Activated CD4-positive, CD25-positive, alpha-beta regulatory T cell treated with anti-CD3 and anti-CD28 coated beads, Interleukin-2, amount 50 U/mL, for 24 hours (primary cell): ENCODE measurements around the gene TDRD5.

Experiments used
- ATAC-seq, 2 donors: fragments of 150-1000 bp; cut with Tn5 transposase; one replicate each; pipeline ENCODE4 v1.10.0; 2021; ENCODE audit warnings: mild to moderate bottlenecking in 1 of 2, moderate library complexity in 1 of 2

TDRD5 gene, protein sequence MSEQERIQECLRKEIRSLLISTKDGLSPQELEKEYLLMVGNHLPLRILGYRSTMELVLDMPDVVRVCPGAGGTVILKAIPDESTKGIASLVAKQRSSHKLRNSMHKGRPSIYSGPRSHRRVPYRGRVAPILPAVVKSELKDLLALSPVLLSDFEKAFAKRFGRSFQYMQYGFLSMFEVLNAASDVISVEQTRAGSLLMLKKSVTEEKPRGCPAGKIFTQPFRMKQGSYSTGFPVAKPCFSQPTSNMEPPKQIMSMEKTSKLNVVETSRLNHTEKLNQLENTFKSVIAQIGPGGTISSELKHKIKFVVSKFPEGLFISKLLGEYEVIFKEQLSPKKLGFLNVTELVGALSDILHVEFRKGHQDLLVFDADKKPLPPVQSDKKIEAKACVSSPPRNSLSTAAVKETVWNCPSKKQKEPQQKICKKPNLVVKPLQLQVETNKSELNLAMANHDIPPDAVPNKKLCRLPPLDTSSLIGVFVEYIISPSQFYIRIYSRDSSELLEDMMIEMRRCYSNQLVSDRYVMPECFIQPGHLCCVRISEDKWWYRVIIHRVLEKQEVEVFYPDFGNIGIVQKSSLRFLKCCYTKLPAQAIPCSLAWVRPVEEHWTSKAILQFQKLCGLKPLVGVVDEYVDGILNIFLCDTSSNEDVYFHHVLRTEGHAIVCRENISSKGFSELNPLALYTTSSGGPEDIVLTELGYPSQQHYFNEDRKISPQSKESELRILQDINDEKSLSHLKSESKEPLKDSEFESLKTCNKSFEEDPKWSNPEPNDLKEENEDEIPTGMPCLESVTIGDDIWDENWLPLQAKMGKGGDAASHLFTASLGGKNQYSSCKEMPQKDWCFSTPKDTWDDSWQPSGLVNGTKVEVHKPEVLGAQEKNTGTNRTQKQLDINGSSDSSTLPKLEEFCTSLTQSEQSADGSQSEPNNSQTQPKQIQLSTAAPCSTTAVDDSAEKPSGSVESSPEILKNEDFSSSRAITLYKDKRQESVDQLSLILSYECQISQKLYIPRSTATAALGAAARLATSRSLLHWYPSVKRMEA

DNA sequence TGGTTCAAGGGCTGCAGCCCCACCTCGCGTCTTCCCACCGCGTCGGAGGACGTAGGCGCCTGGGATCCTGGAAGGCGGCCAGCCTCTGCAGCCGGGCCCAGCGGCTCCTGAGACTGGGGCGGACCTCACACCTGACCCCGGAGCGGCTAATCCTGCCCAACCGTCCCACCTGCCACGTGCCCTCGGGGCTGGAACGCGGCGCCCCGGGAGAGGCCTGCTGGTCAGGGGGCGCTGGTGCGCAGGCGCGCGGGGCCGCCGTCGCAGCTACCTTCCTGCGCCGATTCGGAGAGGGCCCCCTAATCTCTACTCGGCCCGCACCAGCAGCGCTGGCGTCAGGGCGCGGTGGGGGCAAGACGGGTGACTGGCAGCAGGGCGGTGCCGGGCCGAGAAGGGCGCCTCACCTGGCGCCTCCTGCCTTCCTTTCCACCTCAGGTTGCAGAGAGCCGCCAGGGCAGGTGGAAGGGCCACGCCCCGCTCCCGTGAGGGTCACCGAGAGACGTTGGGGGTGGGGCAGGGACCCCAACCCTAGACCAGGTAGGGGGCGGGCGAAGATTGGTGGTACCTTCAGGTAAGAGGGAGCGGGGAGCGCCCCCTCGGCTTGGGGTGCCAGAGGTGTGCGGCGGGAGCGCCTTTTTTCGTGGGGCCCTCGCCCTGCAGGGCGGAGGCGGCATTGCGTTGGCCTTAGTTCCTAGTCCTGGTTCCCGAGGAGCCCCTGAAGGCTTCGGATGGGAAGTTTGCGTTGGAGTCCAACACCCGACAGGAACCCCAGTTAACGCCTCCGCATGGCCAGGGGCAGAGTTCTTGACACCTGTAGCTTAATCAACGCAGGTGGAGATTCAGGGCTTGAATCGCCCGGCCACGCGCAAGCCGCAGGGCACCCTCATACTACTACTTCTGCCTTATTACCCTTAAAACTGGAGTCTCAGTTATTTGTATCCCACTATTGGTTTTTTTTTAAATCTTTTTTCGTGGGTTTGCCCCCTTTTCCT, at the start of gene TDRD5:
TDRD5 (plus strand) TSS at position 241 of the 989 bp plus-strand sequence. CDS start 784 bp downstream, outside the sequence.
- ATAC-seq, result no peak

DNA sequence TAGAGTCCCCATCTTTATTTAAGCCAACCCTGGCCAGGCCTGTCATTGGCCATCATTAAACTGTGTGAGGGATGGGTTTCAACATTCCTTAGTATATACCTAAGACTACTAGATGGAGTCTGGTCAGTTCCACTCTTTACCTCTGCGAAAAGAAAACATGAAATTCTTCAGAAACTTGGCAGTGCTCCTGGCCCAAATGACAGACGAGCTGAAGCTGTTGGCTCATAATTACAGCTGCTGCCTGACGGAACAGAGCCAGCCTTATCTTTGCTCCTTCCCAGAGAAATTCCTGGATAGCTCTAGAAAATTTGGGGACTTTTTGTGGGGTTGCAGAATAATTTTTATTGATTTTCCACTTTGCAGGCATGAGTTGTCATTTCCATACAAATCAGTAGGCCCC, 46.3 kb upstream of the TDRD5 start:
- ATAC-seq, result no peak

DNA sequence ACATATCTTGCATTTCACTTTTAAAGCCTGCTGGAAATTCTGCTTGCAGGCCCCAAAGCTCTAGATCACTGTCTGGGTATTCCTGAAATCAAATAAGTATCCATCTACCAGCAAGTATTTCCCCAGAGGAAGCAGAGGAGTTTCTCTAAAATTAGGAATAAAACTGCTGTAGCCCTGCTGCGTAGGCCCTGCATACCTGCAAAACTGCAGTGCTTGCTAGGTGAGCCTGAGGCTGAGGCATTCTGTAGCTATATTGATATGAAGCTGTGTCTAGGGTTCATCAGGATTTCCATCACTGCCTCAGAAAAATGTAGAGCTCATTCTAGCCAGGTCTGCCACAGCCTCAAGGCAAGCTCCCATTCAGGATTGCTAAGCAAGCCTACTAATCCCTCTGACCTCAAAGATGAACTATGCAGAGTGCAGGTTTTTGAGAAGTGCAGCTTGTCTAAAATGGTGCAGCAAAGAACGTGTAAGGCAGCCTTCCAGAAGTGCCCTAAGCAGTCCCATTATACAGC, 44.6 kb upstream of the TDRD5 start:
- ATAC-seq, result no peak

DNA sequence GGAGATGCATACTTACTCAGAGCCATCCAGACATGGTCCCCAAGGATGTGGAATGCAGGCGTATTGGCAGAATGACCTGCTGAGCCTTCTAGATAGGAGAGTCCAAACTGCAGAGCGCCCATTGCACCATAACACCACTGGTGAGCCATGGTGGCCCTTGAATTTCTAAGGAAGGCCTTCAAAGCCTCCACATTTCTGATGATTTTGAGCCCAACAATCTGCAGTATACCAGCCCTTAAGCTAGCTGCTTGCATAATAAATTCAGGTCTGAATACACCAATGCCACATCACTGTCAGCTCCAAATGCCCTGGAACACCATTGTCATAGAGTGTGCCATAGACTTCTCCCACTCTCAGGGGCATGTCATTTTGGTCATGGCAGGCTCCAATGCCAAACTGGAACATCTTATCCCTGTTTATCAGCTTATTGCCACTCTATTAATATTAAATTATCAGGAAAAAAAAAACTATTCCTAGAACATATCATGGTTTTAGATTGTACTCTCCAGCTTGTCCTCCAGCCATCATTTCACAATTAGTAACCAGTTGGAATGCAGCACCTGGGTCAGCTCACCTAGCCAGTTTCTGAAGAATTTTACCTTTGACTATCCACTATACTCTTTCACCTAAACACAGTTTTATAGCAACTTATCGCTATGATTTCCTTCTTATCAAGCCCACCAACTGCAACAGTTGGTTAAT, 42.8 kb upstream of the TDRD5 start:
- no peak for ATAC-seq

DNA sequence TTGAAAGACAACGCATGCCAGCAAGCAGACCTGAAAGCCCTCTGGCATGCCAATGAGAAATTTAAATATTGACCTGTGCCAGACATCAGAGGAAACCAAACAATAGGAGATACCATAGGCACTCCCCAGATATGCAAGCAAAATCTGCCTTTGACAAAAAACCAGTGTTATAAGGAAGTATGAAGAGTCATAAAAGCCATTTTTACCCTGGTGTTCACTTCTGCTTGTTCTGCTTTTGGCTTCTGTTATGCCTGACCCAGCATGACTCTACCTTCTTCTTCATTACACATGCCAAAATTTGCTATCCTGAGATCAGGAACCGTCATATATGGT, 42.3 kb upstream of the TDRD5 start:
- ATAC-seq, result no peak

DNA sequence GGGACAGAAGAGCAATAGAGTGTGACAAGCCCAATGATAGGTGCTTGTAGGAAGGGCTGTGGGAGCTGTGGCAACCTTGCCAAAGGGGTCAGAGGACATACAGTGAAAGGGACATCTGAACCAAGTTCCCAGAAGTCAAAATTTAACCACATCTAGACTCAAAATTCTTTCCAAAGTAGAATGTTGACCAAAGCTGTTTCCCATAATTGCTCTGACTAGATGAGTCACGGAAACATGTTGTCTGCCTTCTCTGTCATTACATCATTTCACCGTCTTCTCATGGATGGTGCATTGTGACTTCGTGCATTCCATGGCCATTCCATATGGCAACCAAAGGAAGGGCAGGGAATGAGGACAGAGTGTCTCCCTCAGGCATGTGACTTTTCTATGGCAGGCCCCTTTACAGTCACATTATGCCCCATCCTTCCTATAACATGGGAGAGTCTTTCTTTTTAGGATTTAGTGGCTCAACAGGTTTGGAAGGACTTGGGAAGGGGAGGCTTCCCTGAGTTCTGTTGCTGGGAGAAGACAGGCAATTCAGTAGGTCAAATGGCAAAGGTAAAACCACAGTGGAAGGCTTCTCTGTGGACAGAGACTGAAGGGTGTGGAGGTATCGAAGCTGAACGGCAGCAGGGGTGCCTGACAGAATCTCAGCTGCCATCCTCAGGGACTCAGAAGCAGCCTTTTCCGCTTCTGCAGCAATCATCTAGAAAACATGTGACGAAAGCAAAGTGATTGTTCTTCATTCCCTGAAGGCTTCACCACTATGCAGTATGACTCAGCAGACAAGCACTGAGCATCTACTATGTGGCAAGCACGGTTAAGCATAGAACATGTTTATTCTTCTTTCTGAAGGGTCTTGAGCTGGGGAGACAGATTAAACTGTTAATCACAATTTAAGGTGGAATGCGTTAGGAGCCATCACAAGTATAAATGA, 40.6 kb upstream of the TDRD5 start:
- ATAC-seq, result no peak

DNA sequence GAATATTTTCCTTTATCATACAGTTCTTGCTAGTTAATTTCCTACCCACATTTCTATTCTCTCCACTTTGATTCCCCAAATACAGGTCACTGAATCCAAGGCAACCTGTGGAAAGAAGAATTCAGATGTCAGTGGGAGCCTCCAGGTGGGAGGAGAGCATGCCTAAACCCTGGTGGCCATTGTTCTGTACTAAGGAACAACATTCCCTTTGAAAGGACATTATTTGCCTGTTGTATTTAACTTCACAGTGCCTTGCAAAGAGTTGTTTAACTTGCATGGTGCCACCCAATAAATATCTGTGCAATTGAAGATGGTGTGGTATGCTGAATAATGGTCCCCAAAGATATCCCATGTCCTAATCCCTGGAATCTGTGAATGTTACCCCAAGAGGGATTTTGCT, 37.2 kb upstream of the TDRD5 start:
- ATAC-seq, result no peak

DNA sequence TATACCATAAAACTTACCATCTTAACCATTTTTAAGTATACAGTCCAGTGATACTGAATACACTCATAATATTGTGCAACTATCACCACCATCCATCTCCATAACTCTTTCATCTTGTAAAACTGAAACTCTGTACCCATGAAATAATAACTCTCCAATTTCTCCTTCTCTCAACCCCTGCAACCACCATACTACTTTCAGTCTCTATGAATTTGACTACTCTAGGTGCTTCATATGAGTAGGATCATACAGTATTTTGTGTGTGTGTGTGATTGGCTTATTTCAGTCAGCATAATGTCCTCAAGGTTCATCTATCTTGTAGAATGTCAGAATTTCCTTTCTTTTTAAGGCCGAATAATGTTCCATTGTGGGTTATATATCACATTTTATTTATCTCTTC, 33.6 kb upstream of the TDRD5 start:
- no peak for ATAC-seq

DNA sequence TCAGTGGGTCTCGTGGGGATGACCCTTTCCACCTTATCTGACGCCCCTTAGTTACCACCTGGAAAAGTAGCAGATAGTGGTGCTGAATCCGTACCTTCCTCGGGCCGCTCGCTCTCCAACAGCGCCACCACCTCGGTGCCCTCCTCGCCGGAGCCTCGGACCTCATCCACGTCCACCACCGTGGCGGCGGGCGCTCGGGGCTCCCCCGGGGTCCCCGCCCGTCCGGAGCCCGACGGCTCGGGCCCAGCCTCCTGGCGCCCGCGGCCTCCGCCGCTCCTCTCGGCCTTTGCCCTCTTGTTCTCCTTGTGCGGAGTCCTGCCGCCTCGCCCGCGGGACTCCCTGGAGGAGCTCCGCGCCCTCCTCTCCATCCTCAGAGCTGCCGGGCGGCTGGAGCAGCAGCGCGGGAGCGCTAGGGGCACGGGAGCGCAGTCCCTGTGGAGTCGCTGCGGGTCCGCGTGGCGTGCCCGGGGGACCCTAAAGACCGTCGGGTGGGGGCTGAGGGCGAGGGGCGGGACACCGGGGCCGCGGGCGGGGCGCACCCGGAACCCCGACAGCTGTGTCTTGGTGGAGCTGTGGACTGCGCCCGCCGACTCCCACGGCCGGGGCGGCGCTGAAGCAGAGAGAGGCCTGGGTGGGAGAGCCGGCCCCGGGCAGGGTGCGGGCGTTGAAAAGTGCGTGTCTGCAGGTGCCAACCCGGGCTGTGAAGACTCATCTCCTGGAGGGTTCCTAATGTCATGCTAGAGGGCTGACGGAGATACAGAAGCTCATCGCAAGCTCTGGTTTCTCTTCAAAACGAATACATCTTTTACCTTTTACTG, 15.9 kb upstream of the TDRD5 start, which contains the start of gene NPHS2:
NPHS2 (minus strand) TSS at position 452 of the 818 bp plus-strand sequence; CDS start at position 368, 84 bp downstream.
- ATAC-seq, result no peak

DNA sequence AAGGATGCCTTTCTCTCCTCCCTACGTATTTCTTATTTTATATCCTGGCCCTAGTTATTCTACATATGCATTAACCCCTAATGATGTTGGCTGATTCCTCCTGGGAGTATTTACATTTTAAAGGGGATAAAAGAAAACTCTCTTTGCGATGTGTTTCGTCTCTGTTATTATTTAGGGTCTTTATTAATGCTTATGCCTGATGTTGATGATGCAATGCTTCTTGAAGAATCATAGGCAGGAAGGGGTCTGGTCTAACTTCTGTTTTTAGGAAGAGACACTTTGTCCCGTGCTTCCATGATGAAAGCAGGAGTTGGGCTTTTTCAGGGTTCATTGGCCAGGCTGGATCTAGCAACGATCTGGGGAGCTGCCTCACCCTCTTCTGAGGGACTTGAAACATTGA, 15.1 kb upstream of the TDRD5 start:
- no peak for ATAC-seq

DNA sequence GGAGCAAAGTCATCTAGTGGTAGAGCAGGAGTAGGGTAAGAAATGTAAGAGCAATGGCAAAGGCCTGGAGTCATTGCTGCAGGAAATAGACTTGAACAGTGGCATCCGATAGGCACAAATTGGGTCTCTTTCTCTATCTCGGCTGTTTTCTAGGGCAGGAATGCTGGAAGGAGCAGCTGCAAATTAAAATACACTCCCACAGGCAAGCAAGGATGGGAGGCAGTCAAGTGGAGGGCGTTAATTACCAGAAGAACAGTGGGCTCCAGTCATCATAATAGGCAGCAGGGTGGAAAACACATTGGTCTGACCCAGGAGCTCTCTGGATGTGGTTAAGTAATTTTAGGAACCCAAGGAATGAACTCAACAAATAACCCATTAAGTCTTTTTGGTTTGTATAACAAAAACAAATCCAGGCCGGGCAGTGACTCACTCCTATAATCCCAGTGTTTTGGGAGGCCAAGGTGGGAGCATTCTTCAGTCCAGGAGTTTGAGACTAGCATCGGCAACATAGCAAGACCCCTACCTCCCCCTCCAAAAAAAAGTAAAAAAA, 7.8 kb upstream of the TDRD5 start:
- no peak for ATAC-seq

DNA sequence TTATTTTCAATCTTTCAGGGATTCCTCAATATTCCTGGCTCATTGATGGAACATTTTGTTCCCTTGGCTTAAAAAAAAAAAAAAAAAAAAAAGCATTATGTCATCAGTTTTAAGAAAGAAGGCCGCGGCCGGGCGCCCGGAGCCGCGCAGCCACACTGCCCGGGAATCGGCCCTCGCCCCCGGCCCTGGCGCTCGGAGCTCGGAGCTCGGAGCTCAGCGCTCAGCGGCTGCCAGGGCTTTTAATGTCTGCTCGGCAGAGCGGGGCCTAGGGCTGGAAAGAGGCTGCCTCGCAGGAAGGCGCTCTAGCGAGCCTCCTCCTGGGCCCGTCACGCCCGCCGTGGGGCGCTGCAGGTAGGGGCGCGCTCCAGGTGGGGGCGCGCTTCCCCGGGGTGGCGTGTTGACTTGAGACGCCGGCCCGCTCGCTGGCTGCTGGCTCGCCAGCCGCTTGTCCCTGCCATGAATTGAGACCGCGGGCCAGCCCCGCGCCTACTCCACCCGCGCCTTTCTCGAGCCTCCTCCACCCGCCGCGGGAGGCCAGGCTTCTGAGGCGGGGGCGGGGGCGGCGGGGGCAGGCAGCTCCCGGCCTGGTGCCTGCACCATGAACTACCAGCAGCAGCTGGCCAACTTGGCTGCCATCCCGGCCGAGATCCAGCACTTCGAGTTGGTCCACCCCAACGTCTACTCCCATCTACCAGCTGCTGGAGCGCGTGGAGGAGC, 5.4 kb upstream of the TDRD5 start:
- ATAC-seq, result no peak

DNA sequence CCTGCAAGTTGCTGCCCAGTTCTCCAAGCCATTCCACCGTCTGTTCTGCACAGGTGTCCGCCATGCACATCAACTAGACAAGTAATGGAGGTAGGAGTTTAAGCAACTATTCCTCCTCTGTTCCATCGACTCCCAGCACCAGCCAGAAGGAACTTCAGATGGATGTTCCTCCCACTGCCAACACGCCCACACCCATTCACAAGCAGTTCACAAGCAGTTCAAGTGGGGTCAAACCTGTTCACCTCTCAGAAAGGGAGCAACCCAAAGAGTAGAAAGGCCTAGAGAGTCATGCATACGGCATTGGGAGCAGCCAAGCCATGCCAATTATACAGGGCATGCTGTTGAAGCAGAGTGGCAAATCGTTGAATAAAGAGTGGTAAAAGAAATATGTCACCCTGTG, 4.3 kb upstream of the TDRD5 start:
- no peak for ATAC-seq

DNA sequence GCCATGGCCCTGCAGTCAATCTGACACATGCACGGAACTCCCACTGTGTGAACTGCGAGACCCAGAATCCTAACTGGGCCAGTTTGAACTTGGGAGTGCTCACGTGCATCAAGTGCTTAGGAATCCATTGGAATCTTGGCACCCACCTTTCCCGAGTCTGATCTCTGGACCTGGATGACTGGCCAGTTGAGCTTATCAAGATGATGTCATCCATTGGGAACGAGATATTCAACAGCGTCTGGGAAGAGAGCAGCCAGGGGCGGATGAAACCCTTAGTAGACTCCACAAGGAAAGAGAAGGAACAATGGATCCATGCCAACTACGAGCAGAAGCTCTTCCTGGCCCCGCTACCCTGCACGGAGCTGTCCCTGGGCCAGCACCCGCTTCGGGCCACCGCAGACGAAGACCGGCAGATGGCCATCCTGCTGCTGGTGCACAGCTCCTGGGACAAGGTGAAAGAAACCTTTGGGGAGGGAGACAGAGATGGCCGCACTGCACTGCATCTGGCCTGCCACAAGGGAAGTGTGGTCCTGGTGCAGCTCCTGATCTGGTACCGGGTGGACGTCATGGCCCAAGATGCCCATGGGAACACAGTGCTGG, 3.1 kb upstream of the TDRD5 start:
- no peak for ATAC-seq

DNA sequence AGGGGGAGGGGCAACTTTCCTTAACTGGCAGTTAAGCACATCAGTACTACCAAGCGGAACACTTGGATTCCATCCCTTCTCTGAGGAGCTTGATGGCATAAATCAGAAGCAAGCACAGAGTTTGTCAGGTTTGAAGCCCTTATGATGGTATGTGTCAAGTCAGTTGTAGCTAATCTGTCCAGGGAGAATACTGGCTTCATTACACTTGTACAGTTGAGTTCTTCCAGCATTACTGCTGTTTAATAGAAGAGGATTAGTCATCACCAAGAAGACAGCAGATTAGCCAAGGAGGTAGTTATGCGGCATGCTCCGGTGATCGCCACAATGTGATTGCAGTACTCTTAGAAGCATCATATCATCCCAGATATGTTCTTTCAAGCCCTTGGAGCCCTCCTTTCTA, 2.1 kb upstream of the TDRD5 start:
- no peak for ATAC-seq

DNA sequence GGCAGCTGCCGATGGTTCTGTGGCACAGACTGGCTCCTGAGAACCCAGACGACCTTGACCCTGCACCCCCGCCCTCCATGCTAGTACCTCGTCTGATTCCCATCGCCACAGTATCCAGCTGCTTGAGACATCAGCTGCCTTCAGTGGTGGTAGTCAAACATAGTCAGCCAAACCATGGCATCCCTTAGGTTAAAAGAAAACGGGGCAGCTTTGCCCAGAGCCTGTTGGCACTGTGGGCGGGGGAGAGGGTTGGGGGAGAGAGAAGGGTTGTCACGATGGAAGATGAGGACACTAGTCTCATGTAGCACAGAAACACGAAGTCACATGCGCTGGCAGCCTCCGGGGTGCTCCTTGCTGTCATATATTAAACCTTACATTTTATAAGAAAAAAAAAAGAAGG, 961 bp upstream of the TDRD5 start:
- no peak for ATAC-seq

DNA sequence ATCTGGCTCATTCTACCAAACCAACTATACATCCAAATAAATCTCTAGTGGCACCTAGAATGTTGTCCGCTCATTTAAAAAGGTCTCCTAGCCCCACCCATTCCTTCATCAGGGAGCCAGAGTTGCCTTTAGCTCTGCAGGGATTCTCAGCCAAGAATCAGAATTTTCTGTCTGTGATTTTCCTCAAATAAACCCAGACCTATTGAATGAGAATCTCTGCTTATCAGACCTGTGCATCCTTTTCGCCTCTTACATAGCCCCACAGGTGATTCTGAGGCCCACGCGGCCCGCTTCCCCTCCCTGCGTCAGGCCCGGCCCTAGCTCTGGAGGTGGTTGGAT, 410 bp upstream of the TDRD5 start:
- ATAC-seq, result no peak

DNA sequence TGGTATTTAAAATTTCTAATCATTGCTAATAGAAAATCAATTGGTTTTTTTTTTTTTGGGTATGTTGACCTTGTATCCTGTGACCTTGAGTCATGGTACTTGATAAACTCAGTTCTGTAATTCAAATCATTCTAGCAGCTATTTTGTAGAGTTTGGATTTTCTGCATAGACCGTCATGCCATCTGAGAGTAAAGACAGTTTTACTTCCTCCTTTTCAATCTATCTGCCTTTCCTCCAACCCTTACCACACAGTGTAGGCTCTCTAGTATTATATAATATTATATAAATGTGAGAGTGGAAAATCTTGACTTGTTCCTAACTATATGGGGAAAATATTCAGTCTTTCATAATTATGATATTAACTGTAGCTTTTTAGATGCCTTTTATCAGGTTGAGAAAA, 7.0 kb downstream of the TDRD5 start:
- no peak for ATAC-seq
